HCT116 (cell line): ENCODE results near the gene TREM2.

ENCODE experiments used
- CTCF ChIP-seq, 3 experiments: fragments of 200-600 bp in 1 of 3; sonication (generic) in 1 of 3; IDR thresholded peaks in 2 of 3; conservative IDR thresholded peaks in 1 of 3; 2 replicates each; pipeline ENCODE4 v1.5.1; 2012 to 2017; ENCODE audit warnings: low read depth in 2 of 3, low read length in 2 of 3, antibody characterized with exemption in 1 of 3, borderline replicate concordance in 1 of 3, control low read depth in 1 of 3, mild to moderate bottlenecking in 1 of 3, mixed read lengths in 1 of 3, mixed run types in 1 of 3, moderate library complexity in 1 of 3; ENCODE audit not compliant: insufficient read depth in 1 of 3
- EZH2phosphoT487 ChIP-seq: fragments of 200-600 bp; IDR thresholded peaks from 2 replicates; pipeline ENCODE4 v1.6.1; 2018; ENCODE audit warnings: antibody characterized with exemption, borderline replicate concordance
- POLR2AphosphoS5 ChIP-seq: IDR thresholded peaks from 2 replicates; pipeline ENCODE4 v1.6.1; 2011; ENCODE audit warnings: mild to moderate bottlenecking, low read depth, low read length, moderate library complexity
- RAD21 ChIP-seq: IDR thresholded peaks from 2 replicates; pipeline ENCODE4 v1.6.1; 2012; ENCODE audit warnings: low read depth, mild to moderate bottlenecking
- SIN3A ChIP-seq: IDR thresholded peaks from 2 replicates; pipeline ENCODE4 v1.6.1; 2012; ENCODE audit warnings: low read depth
- ZFX ChIP-seq: fragments of 450-650 bp; IDR thresholded peaks from 2 replicates; pipeline ENCODE4 v1.6.1; 2017

- TF ChIP-seq CTCF (IDR thresholded peaks at IDR 0.05 in 2 of 3, conservative IDR thresholded peaks at IDR 0.05 in 1 of 3; ENCODE audit: borderline replicate concordance in 1 of 3, insufficient read depth in 1 of 3, low read depth in 2 of 3, low read length in 2 of 3) (no peak), ZFX (no peak), POLR2AphosphoS5 (no peak), RAD21 (no peak), EZH2phosphoT487 (no peak), SIN3A (no peak)
Observed at GRCh38 chr6:41177287-41177686, 14.4 kb upstream of the TREM2 start.
